ENCODE measurements around the gene CHCHD6. TPM values are rescaled to one million over a fixed set of nuclear protein-coding genes. Genes with fewer than 3 reads are reported as not detected.
A peak's percentile ranks its signal among the peaks of the same experiment; 100 is the strongest.

The CHCHD6 gene
- total RNA-seq, 2 donors from 2014 or later: 23.6 to 34.4 TPM

GRCh38 chr3:126997455-126998038 is 293.5 kb downstream of the CHCHD6 start:
- TF ChIP-seq CTCF (conservative IDR thresholded peaks at IDR 0.05): no peak

GRCh38 chr3:126998320-126998719 is 294.3 kb downstream of the CHCHD6 start:
- H3K27me3 ChIP-seq (ENCODE audit: control insufficient read depth, insufficient read depth, low read length, poor library complexity, severe bottlenecking): no peaks in the 10 kb centered on the region
- H3K27me3 Mint-ChIP-seq (ENCODE audit: insufficient read depth): no peaks in the 10 kb centered on the region
- WGBS, 2 experiments (ENCODE audit: insufficient coverage in 1 of 2, insufficient read length in 1 of 2): 71 to 94% methylated on average over 1 to 4 of the region's 4 CpGs
- H3K9me3 Mint-ChIP-seq: no peaks in the 10 kb centered on the region
- H3K4me1 ChIP-seq (ENCODE audit: control insufficient read depth, insufficient read depth, low read length): peaks cover 12% of the 10 kb centered on the region
- H3K27ac Mint-ChIP-seq: peak overlapping the region; percentile 86
- no peak for DNase-seq
- no peak for TF ChIP-seq CTCF (conservative IDR thresholded peaks at IDR 0.05)
- H3K36me3 ChIP-seq (ENCODE audit: control insufficient read depth, insufficient read depth, low read length): peaks cover 36% of the 10 kb centered on the region
- no peak overlapping the region for H3K4me3 Mint-ChIP-seq
- H3K36me3 Mint-ChIP-seq (ENCODE audit: low read depth): peaks cover 11% of the 10 kb centered on the region
- no peaks in the 10 kb centered on the region for H3K9me3 ChIP-seq (ENCODE audit: control insufficient read depth, low read length)
- H3K27ac ChIP-seq (ENCODE audit: low read depth, low read length): no peak overlapping the region
- peaks cover 16% of the 10 kb centered on the region for H3K4me1 Mint-ChIP-seq
- no peak overlapping the region for H3K9ac ChIP-seq (ENCODE audit: extremely low read depth, low read length, poor library complexity, severe bottlenecking)
- H3K4me3 ChIP-seq (ENCODE audit: low read length): no peak overlapping the region

More at GRCh38 chr3:126997455-126998038, 293.5 kb downstream of the CHCHD6 start:
- H3K9me3 Mint-ChIP-seq: no peaks in the 10 kb centered on the region
- no peak overlapping the region for H3K4me3 Mint-ChIP-seq
- 95 to 96% methylated on average over 19 of the region's 19 CpGs for WGBS, 2 experiments (ENCODE audit: insufficient coverage in 1 of 2, insufficient read length in 1 of 2)
- H3K36me3 Mint-ChIP-seq (ENCODE audit: low read depth): peaks cover 11% of the 10 kb centered on the region
- Histone ChIP-seq H3K36me3 (ENCODE audit: control insufficient read depth, insufficient read depth, low read length) (peaks cover 39% of the 10 kb centered on the region), H3K9ac (ENCODE audit: extremely low read depth, low read length, poor library complexity, severe bottlenecking) (no peak overlapping the region), H3K27ac (ENCODE audit: low read depth, low read length) (no peak overlapping the region), H3K4me3 (ENCODE audit: low read length) (no peak overlapping the region), H3K9me3 (ENCODE audit: control insufficient read depth, low read length) (no peaks in the 10 kb centered on the region), H3K4me1 (ENCODE audit: control insufficient read depth, insufficient read depth, low read length) (peaks cover 10% of the 10 kb centered on the region), H3K27me3 (ENCODE audit: control insufficient read depth, insufficient read depth, low read length, poor library complexity, severe bottlenecking) (no peaks in the 10 kb centered on the region)
- DNase-seq: no peak
- H3K27me3 Mint-ChIP-seq (ENCODE audit: insufficient read depth): no peaks in the 10 kb centered on the region
- peaks cover 13% of the 10 kb centered on the region for H3K4me1 Mint-ChIP-seq
- peak overlapping the region; percentile 86 for H3K27ac Mint-ChIP-seq

GRCh38 chr3:126998728-126999127 is 294.7 kb downstream of the CHCHD6 start:
- no peak for DNase-seq
- H3K4me1 ChIP-seq (ENCODE audit: control insufficient read depth, insufficient read depth, low read length): peaks cover 12% of the 10 kb centered on the region
- Mint-ChIP-seq H3K4me1 (peaks cover 16% of the 10 kb centered on the region), H3K9me3 (no peaks in the 10 kb centered on the region), H3K27me3 (ENCODE audit: insufficient read depth) (no peaks in the 10 kb centered on the region), H3K36me3 (ENCODE audit: low read depth) (peaks cover 10% of the 10 kb centered on the region), H3K27ac (no peak overlapping the region), H3K4me3 (no peak overlapping the region)
- no peak overlapping the region for H3K4me3 ChIP-seq (ENCODE audit: low read length)
- 76% methylated on average over 3 of the region's 3 CpGs; no CpG with 5 or more reads in 1 of the 2 experiments for WGBS, 2 experiments (ENCODE audit: insufficient coverage in 1 of 2, insufficient read length in 1 of 2)
- no peaks in the 10 kb centered on the region for H3K9me3 ChIP-seq (ENCODE audit: control insufficient read depth, low read length)
- no peak overlapping the region for H3K9ac ChIP-seq (ENCODE audit: extremely low read depth, low read length, poor library complexity, severe bottlenecking)
- H3K27me3 ChIP-seq (ENCODE audit: control insufficient read depth, insufficient read depth, low read length, poor library complexity, severe bottlenecking): no peaks in the 10 kb centered on the region
- no peak overlapping the region for H3K27ac ChIP-seq (ENCODE audit: low read depth, low read length)
- no peak for TF ChIP-seq CTCF (conservative IDR thresholded peaks at IDR 0.05)
- H3K36me3 ChIP-seq (ENCODE audit: control insufficient read depth, insufficient read depth, low read length): peaks cover 39% of the 10 kb centered on the region
